GM10248 (cell line): ENCODE data around the gene FTL.
"Not testable (repeated sequence)": the region's sequence is repeated elsewhere in the genome, so short reads cannot be mapped to it uniquely, and the experiment has no call there.

ENCODE experiments used
- CTCF ChIA-PET: fragments of 300-600 bp; sonication (Branson Sonifier 250); formaldehyde crosslinking; extraction: SDS; loops from one replicate; lab custom pipeline; 2021; ENCODE audit warnings: antibody characterized with exemption; lab: Yijun Ruan, JAX
- POLR2A ChIA-PET: fragments of 350-650 bp; sonication (Branson Sonifier 250); formaldehyde crosslinking; extraction: SDS; loops from one replicate; lab custom pipeline; 2020; ENCODE audit warnings: antibody characterized with exemption; lab: Yijun Ruan, JAX
- DNase-seq: peaks from one replicate; pipeline ENCODE4 v3.0.0; 2012; ENCODE audit errors: extremely low spot score
- CTCF ChIP-seq: IDR thresholded peaks from 2 replicates; pipeline ENCODE4 v1.5.1; 2012; ENCODE audit warnings: mild to moderate bottlenecking, low read depth; ENCODE audit errors: extremely low read depth, missing control alignments, control extremely low read depth

The FTL gene

DNA sequence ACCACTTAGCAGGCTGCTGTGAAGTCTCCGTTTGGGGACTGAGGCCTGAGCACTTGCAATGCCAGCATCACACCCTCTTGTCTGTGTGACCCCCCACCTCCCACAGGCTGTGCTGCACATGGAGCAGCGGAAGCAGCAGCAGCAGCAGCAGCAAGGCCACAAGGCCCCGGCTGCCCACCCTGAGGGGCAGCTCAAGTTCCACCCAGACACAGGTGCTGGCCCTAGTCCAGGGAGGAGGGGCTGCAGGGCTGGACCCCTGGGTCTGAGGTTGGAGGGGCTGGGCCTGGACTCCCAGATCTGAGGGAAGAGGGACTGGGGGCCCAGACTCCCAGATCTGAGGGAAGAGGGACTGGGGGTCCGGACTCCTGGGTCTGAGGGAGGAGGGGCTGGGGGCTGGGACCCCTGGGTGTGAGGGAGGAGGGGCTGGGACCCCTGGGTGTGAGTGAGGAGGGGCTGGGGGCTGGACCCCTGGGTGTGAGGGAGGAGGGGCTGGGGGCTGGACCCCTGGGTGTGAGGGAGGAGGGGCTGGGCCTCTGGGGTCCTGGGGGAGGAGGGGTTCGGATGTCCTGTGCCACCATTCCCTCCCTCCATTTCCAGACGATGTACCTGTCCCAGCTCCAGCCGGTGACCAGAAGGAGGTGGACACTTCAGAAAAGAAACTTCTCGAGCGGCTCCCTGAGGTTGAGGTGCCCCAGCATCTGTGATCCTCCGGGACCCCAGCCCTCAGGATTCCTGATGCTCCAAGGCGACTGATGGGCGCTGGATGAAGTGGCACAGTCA lies 43.2 kb upstream of the FTL start:
- POLR2A ChIA-PET, result no interaction called here
- TF ChIP-seq CTCF, result no peak
- CTCF ChIA-PET, result interaction anchor here (1.4 kb wide), 1 partner anchor 11 kb away, joined by 3 read pairs; no protein-coding TSS in a partner anchor
- no peak for DNase-seq

GRCh38 chr19:48922548-48923490 lies 42.3 kb upstream of the FTL start:
- no peak for DNase-seq
- ChIA-PET CTCF (interaction anchor here (1.4 kb wide), 1 partner anchor 10 kb away, joined by 3 read pairs; no protein-coding TSS in a partner anchor), POLR2A (interaction anchor here (0.7 to 1.1 kb wide), 2 partner anchors 10 to 50 kb away, joined by 5 to 6 read pairs; no protein-coding TSS in a partner anchor)

GRCh38 chr19:48925240-48925843 lies 39.8 kb upstream of the FTL start:
- no peak for TF ChIP-seq CTCF
- POLR2A ChIA-PET, result interaction anchor here (0.7 kb wide), 1 partner anchor 24 kb away, joined by 3 read pairs; no protein-coding TSS in a partner anchor
- CTCF ChIA-PET, result interaction anchor here (1.0 to 1.8 kb wide), 3 partner anchors 8 to 137 kb away, joined by 3 to 6 read pairs (median 3); partner anchors contain the start of gene DHDH
- no peak for DNase-seq

More at GRCh38 chr19:48922548-48923490, 42.3 kb upstream of the FTL start:
- no peak for TF ChIP-seq CTCF

- DNase-seq, result not testable (repeated sequence)
- ChIA-PET POLR2A (interaction anchor here (0.7 kb wide), 1 partner anchor 25 kb away, joined by 3 read pairs; no protein-coding TSS in a partner anchor), CTCF (interaction anchor here (0.8 to 1.3 kb wide), 3 partner anchors 14 to 137 kb away, joined by 3 read pairs; no protein-coding TSS in a partner anchor)
These were observed 39.2 kb upstream of the FTL start for GRCh38 chr19:48925890-48926289.

DNA sequence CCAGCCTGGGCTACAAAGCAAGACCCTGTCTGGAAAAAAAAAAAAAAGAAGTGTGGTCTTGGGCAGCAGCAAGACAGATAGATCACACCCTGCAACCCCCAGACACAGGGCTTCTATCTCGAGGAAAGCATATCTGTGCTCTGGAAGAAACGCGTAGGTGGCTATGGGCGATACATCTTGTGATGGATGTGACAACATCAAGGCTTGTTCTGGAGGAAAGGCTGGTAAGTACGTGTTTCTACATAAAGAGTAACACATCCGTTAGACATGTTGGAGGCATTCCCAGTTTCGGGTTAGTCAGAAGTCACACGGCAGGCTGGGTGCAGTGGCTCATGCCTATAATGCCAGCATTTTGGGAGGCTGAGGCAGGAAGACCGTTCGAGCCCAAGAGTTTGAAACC lies 38.2 kb upstream of the FTL start:
- POLR2A ChIA-PET, result interaction anchor here (0.6 kb wide), 1 partner anchor 15 kb away, joined by 7 read pairs; no protein-coding TSS in a partner anchor
- no peak for TF ChIP-seq CTCF
- CTCF ChIA-PET, result no interaction called here
- DNase-seq, result no peak

- DNase-seq, CTCF ChIA-PET: not testable (repeated sequence)
- POLR2A ChIA-PET, result interaction anchor here (0.6 kb wide), 1 partner anchor 244 kb away, joined by 4 read pairs; no protein-coding TSS in a partner anchor
These were observed 37.4 kb upstream of the FTL start for GRCh38 chr19:48927692-48928091.
